Stimulated activated CD8-positive, alpha-beta memory T cell treated with anti-CD3 and anti-CD28 coated beads, Interleukin-4, amount 100 ng/mL, for 48 hours (primary cell): ENCODE data around the gene NEDD4L.
"Not testable (repeated sequence)": the region's sequence is repeated elsewhere in the genome, so short reads cannot be mapped to it uniquely, and the experiment has no call there.

Source experiments
- DNase-seq: peaks from one replicate; pipeline ENCODE4 v3.0.0-alpha.2; 2020

Gene NEDD4L

DNA sequence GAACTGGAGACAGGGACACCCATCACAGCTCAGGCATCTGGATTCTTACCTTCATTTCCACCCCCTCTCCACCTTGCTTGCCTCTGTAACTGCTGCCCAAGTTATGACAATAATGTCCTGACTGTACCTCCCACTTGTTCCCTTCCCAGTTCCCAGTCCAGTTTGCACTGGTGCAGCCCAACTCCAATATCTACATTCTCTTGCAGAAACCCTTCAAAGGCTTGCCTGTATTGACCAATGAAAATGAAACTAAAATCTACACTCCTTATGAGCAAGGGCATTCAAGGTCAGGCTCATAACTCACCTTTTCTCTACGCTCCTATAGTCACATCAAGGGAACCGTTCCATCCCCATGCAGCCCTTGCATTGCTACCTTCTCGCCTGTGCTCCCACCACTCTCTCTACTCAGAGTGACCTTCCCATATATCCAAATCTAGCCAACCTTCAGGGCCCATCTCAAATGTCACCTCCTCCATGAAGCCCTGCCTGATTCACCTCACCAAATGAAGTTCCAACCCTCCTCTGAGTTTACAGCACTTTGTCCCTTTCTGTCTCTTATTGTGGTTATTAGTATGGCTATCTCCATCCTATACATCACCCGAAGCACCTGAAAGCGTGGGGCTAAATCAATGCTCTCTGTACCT, 365.9 kb downstream of the NEDD4L start:
- no peak for DNase-seq

DNA sequence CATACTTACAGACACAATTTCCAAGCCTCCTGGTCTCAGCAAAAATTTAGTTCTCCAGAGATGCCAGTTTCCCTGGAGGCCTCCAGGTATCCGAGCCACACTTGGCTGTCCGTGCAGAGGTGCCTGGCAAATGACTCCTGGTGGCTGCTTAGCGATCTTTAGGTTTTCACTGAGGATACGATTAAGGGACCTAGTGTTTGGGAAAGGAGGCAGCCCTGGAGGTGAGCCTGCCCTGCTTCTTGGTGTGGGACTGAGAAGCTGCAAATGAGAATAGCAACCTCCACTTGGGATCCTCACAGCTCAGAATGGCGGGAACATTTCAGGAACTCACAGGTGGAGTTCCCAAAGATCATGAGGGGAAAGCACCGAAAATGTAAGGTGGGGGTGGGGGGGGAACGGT, 367.3 kb downstream of the NEDD4L start:
- no peak for DNase-seq

DNA sequence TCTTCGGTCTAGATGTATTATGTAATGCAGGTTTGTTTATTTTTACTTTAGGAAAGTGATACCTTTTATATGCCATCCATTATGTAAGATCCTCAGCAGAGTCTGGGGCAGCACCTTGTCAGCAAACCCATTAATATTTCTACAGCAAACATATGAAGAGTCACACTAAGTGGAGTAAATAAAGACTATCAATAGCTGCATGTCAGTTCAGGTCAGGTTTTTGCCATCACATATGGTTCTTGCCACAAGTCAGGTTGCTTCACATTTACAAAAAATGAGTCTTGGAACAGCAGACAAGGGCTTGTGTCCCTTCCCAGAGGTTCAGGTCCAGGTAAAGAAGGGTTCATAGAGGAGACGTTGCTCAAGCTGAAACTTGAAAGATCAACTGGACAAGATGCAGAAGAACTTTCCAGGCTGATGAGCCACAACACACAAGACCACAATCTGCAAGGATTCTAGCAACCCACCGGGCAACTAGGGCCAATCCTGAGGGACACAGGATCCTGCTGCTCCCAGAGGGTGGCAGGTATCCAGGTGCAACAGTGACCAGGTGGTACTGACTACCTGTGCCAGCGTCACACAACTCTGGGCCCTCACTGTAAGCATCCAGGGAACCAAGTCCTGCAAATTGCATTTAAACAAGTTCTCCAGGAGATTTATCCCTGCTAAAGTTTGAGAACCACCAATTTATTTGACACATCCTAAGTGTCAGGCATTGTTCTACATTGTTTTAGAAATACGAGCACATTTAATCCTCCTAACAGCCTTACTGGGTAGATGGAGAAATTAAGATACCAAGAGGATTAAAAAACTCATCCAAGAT, 369.0 kb downstream of the NEDD4L start:
- no peak for DNase-seq

DNA sequence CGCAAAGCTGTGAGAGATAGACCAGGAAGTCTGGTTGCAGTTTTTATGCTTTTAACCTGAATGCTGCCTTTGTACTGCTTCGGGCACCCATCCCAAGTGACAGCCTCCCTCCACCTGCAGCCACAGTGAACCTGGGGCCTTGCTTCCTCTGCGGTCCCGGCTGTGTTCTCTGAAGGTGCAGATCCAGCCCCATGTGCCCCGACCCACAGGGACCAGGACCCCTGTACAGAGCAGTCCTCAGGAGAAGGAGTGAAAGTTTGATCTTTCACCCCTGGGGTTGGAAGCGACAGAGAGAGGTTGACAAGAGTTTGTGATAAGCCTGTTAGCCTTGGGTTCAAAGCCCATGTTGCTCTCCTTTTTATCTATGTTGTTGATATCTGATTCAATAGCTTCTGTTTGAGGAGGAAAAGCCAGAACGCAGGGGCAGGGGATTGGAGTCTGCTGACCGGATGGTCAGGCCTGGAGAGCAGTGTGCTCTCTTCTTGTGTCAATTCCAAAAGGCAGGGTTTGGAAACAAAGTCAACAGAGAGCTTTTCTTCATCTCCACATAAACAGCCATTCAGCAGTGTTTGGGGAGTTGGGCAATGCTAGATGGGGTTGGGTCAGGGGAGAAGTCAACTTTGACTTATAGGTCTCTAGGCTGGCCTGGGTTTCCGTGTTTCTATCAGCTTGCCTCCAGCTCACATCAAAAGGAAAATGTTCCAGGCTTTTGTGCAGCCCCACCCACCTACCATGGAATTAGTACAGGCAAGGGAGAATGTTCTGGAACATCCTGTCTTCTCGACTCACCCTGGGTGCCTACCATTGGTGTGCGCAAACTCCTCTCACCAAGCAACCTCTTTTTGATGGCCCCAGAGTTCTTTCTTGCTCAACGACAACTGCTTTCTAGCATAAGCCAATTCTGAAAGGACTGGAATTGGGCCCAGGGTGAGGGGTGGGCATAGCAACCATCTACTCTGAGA, 369.9 kb downstream of the NEDD4L start:
- DNase-seq: no peak

DNA sequence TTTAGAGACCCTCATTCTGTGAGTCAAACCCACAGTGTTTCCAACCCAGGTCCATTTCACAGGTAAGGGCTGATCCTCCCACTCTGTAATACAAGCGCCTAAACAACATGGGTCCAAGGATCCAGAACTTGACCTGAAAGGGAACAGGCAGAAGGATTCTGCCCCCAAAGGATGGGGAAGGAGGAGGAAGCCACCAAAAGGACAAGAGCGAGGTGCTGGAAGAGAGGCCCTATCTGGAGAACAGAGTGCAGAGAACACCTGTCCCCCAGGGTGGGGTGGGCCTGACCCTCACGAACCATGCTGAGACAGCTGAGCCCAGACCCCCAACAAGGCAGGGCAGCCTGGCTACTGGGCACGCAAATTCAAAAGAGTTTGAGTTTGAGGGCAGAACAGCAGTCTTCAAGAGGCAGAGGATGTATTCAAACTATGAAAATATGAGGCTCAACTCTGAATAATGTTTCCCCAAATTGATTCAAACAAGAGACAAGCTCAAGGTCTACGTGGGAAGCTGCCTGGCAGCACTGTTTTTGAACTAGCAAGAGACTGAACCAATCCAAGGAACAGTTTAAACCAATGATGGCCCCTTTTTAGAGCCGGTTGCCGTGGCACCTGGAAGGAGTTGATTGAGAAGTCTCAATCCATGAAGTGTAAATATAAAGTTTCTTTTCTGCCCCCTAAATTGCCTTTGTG, 372.1 kb downstream of the NEDD4L start:
- no peak for DNase-seq

DNA sequence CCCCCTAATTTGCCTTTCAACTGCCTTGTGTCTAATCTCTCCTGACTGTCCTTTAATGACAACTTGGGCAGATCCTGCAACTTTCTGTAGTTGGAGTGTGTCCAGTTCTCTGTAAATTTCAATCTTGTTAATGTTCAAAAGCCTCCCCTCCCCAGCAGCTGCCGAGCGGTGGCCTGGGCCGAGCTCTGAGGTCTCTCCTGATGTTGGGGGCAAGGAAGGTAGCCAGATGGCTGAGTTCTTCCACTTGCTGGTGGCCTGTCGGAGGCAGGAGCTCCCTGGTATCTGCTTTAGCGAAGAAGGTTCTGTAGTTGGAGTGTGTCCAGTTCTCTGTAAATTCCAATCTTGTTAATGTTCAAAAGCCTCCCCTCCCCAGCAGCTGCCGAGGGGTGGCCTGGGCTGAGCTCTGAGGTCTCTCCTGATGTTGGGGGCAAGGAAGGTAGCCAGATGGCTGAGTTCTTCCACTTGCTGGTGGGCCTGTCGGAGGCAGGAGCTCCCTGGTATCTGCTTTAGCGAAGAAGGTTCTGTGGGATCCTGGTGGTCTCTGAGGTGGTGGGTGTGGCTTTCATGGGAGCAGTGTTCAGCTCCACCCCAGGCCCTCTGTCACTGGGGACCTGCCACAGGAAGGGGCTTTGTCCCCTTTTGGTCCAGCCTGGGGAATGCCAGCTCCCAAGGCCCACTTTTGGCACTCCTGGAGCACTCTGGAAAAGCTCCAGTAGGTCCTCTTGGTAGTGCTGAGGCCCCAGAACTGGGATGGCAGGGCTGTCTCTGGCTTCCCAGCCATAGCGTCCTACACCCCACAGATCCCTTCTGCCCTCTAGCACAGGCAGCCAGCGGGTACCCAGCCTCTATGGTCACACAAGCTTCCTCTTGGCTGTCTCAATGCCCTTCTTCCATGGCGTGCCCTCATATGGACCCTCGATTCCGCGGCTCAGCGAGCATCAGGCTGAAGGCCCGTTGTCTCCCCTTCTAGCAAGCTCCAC, 373.0 kb downstream of the NEDD4L start:
- DNase-seq: no peak

DNA sequence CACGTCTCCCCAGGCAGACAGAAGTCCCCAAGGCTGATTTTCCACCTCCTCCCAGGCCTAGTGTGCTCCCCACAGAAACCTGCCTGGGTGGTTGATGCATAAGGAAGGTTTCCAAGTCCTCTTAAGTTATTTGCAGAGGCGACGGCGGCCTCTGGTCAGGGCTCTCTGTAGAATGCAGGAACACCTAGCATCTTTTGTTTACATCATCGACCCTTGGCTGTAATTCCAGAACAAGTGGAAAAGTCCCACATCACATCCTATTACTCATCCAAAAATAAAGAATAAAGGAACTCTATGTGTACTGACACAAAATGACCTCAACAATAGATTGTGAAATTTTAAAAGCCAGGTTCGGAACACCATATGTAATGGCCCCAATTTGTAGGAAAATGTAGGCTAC, 373.7 kb downstream of the NEDD4L start:
- no peak for DNase-seq

DNA sequence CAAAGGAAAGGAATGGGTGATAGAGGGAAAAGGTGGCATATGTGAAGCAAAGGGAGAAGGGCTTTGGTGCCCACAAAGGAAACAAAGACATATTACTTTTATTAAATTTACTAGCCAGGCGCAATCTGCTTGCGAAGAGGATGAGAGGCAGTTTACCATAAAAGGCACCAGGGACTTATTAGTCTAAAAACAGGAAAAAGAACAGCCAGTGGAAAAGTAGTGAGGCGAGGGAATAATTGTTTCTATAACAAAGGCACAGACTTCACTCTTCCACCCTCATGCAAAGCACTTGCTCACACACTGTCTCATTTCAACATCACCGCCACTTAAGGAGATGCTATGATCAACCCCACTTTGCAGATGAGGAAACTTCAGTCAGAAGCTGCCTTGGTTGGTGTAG, 374.3 kb downstream of the NEDD4L start:
- DNase-seq: no peak

DNA sequence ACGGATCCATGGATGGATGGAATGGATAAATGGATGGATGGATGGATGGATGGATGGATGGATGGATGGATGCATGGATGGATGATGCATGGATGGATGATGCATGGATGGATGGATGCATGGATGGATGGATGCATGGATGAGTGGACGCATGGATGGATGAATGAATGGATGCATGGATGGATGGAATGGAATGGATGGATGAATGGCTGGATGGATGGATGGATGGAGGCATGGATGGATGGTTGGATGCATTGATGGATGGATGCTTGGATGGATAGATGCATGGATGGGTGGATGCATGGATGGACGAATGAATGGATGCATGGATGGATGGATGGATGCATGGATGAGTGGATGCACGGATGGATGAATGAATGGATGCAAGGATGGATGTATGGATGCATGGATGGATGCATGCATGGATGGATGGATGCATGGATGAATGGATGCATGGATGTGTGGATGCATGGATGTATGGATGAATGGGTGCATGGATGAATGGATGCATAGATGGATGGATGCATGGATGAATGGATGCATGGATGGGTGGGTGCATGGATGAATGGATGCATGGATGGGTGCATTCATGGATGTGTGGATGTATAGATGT, 375.7 kb downstream of the NEDD4L start:
- DNase-seq: no peak

DNA sequence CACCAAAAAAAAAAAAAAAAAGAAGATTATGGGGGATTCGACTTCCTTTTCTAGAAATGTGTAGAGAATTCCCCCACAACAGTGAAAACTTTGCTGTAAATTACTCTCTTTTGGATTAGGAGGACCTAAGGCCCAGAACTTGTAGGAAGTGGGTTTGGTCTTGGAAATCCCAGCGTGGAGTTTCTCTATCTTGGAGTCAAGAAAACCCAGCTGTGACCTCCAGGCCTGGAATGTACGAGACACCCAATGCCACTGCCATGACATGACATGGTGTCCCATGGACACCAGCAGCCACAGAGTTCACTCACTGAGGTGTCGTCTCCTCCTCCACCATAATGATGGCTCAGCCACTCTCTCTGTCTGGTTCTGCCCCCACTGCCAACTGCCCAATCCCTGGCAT, 382.6 kb downstream of the NEDD4L start:
- DNase-seq: no peak

DNA sequence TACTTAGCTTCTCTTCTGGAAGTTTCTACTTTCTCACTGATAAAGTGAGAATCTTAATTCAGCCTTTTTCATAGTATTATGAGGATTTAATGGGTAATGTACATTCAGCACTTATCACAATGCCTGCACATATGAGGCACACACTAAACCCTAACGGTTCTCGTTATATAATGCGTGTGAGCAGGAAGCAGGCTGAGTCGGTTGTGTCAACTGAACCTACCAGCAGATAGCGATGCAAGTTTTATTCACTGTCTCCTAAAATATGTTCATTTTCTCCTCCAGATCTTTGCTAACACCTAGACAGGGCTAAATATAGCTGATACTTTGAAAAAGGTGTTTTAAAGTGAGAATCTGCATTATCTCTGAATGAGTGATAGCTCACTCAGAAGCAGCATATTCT, 383.3 kb downstream of the NEDD4L start:
- no peak for DNase-seq

DNA sequence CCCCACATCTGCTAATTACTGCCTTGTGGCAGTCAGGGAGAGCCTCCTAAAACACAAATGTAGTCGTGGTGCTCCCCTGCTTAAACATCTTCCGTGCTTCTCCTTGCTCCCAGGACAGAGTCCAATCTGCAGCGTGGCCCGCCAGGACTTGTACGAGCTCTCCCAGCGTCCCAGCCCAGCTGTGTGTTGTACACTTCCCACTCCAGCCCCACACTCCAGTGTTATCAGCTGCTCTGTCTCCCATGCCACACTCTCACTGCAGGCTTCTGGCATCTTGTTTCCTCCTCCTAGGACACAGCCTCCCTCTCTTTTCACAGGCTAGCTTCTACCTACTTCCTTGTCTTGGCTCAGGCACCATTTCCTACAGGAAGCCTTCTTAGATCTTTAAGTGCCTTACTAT, 385.4 kb downstream of the NEDD4L start:
- DNase-seq: no peak

DNA sequence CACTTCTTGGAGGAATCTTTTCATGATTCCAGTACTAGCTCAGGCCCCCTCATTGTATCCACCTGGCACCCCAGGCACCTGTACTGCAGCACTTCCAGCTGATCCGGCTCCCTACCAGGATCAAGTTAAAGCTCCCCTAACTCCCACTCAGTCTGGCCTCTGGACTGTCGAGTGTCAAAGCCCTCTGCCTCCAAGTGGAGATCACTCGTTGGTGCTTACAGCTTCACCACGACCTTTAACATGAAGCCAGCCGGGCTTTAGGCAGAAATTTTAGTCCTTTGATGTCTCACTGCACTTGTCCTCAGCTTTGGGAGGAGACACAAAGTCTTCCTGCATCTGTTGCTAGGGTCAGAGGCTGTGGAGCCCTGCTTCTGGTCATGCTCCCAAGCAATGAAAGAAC, 387.2 kb downstream of the NEDD4L start:
- DNase-seq: no peak

DNA sequence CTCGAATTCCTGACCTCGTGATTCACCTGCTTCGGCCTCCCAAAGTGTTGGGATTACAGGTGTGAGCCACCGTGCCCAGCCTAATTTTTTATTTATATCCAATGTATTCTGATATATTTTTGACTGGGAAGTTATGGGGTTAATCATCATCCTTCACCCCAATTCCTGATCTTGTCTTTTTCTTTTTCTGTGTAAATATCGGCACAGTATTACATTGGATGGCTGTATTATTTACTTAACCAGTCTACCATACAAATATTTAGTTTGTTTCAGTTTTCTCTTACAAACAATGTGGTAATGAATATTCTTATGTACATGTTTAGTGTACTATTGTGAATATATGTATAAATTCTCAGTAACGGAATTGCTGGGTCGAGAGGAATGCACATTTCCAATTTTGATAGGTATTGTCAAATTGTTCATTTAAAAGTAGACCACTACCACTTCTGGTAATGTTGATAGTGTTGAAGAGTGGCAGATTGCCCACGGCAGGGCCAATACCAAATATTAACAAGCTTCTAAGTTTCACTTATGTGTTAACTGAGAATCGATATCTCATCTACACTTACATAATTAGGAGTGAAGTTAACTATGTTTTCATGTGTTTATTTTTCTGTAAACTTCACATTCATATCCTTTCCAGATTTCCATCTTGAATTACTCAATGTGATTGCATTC, 388.2 kb downstream of the NEDD4L start:
- no peak for DNase-seq

DNA sequence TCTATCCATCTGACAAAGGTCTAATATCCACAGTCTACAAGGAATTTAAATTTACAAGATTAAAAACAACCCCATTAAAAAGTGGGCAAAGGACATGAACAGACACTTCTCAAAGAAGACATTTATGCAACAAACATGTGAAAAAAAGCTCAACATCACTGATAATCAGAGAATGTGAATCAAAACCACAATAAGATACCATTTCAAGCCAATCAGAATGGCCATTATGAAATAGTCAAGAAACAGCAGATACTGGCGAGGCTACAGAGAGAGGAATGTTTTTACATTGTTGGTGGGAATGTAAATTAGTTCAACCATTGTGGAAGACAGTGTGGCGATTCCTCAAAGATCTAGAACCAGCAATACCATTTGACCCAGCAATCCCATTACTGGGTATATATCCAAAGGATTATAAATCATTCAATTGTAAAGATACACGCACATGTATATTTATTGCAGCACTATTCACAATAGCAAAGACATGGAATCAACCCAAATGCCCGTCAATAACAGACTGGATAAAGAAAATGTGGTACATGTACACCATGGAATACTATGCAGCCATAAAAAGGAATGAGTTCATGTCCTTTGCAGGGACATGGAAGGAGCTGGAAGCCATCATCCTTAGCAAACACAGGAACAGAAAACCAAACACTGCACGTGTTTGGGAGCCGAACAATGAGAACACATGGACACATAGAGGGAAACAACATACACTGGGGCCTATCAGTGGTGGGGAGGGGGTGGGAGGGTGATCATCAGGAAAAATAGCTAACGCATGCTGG, 391.4 kb downstream of the NEDD4L start:
- not testable (repeated sequence) for DNase-seq

DNA sequence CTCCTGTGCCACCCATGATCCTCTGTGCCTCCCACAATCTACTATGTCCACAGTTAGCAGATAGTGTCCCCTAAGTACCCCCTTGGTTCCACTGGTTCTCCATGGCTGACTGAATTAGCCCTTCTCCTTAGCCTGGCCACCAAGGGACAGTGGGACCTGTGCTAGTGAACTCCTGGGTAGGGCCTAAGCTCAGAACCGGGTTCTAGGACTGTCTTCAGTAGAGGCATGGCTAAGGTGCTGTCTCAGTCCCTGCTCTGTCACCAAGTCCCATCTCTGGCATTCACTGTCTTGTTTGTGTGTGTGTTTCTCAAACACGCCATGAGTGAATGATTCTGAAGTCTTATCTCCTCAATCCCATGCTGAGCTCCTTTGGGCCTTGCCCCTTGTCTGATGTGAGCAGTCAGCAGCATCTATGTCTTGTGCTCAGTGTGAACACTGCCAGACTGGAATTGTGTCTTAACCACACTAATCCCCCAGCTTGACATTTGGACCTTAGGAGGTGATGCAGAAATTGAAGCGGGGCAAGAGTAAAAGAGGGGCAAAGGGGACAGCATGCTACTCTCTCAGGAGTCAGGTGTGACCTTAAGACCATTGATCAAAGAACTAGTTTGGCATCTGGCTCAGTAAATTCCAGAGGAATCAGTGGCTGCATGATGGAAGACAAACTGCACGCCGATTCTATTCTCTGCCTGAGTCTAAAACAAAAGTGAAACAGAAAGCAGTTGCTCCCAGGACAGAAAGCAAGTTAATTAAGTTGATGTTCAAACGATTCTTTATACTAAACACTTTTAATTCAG, 394.3 kb downstream of the NEDD4L start:
- no peak for DNase-seq

DNA sequence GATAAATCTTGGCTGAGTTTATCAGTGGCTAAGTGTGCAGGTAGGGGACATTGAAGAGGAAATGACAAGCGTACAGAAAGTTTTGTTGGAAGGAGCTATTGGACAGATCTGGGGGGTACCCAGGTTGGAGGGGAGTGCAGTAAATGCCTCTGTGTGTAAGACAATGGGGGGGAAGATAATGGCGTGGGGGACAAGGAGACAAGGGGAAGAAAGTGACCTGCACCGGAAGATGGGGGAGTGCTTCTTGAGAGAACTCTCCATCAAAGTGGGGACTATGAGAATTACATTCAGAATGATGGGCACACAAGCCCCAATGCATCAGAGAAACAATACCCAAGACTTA, 394.9 kb downstream of the NEDD4L start:
- DNase-seq: no peak

DNA sequence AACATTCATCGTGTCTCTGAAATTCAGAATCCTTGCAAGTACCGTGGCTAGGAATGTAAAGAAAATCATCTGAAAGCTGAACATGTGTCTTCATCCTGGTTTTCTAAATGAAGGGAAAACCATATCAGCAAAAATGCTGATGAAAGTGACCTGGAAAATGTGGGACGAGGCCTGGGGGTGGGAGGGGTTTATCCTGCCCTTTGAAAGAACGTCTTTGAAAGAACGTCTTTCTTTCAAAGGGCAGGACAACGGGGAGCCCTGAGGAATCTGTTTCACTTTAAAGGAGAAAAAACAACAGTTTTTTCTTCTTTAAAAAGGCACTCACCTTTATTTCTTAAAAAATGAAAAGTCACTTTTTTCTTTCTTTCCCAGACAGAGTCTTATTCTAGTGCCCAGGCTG, 399.6 kb downstream of the NEDD4L start:
- no peak for DNase-seq
